ENCODE measurements around the gene STOML1.

STOML1 gene

GRCh38 chr15:73959801-73960200 lies 32.3 kb downstream of the STOML1 start:
- no peak for FAIRE-seq

DNA sequence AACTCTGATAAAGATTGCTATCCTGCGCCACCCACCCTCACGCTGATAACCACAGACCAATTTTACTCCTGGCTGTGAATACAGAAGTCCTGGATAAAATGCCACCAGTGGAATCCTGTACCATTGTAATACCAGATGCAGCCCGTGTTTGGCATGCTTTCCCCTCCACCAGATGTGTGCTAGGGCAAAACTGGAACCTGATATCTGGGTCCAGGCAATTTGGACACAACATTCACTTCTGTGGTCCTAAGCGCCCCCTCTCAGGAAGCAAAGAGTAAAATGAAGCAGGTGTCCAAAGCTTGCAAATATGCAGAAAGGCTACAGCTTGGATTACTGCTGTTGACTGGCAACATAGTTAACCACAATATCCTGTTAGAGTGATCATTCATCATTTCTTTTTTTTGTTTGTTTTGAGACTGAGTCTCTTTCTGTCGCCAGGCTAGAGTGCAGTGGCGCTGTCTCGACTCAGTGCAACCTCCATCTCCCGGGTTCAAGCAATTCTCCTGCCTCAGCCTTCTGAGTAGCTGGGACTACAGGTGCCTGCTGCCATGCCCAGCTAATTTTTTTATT lies 33.0 kb downstream of the STOML1 start:
- no peak for FAIRE-seq

- FAIRE-seq: no peak
These were observed 34.3 kb downstream of the STOML1 start for GRCh38 chr15:73957785-73958184.

- FAIRE-seq: no peak
These were observed 34.8 kb downstream of the STOML1 start for GRCh38 chr15:73957276-73957675.

GRCh38 chr15:73956743-73957135 lies 35.4 kb downstream of the STOML1 start:
- no peak for FAIRE-seq

- FAIRE-seq: no peak
These were observed 36.0 kb downstream of the STOML1 start for GRCh38 chr15:73955861-73956742.

DNA sequence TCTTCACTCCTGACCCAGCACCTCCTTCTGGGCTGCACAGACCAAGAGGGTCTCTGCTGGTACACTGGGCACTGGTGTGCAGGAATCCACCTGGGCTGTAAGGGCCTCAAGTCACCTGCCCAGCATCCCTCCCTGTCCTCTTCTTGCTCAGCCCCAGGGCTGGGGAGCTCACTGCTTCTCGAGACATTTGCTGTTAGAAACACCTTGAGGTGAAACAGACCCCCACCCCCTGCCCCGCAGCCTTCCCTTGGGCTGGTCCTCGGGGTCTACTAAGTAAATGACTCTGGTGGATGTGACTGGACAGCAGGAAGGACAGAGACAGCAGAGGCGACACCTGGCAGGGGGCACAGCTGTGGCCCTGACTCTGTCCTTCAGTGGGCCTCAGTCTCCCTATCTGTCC lies 36.8 kb downstream of the STOML1 start:
- no peak for FAIRE-seq

GRCh38 chr15:73954188-73955145 lies 37.6 kb downstream of the STOML1 start:
- no peak for FAIRE-seq

DNA sequence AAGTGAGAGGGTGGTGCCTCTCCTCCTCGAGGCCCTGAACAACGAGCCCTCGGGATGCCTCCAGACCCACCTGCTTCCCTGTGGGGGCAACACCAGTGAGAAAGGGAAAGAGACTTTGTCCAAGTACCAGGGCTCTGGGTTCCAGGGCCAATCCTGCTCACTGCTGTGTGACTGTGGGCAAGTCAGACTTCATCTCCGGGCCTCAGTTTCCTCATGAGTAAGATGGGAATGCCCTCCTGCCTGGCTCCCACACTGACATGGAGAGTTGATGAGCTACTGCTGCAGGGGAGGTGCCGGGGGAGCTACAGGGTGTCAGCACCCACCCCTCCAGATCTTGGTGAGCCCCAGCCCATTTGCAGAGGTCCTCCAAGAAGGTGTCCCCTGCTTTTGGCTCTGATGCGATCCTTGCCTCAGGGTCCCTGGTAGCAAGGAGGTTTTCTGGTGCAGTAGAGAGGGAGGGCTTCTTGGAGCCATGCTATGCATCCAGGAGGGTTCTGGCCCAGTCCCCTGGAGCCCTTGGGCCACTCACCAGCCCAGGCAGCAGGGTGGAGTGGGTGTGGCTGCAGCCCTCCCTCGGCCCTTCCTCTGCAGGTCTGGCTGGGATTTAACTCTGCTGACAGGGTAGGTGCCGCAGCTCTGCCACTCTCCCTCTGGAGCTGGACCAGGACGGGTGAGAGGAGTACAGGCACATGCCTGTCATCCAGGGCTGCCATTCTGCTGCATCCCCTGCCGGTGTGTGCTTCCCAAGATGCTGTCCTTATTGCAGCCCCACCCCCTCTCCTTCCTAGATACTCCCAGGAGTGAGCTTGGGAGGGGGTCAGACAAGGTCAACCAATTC lies 39.0 kb downstream of the STOML1 start:
- FAIRE-seq: no peak

- no peak for FAIRE-seq
These were observed 39.8 kb downstream of the STOML1 start for GRCh38 chr15:73952171-73952912.

DNA sequence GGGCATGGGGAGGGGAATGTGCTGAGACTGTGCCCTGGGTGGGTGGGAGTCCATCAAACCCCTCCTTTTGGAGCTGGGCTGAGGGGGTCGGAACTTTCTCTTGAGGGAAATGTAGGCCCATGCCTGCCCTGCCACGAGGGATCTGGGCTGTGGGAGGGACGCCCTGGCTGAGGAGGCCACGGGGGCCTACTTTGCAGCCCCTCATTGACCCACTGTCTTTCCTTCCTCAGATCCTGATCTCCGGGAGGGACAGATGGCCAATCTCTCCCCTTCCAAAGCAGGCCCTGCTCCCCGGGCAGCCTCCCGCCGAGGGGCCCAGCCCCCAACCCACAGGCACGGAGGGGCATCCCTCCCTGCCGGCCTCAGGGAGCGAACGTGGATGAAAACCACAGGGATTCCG lies 40.5 kb downstream of the STOML1 start:
- FAIRE-seq: no peak

- FAIRE-seq: no peak
These were observed 41.1 kb downstream of the STOML1 start for GRCh38 chr15:73950831-73951561.

GRCh38 chr15:73950479-73950830 lies 41.6 kb downstream of the STOML1 start:
- no peak for FAIRE-seq

DNA sequence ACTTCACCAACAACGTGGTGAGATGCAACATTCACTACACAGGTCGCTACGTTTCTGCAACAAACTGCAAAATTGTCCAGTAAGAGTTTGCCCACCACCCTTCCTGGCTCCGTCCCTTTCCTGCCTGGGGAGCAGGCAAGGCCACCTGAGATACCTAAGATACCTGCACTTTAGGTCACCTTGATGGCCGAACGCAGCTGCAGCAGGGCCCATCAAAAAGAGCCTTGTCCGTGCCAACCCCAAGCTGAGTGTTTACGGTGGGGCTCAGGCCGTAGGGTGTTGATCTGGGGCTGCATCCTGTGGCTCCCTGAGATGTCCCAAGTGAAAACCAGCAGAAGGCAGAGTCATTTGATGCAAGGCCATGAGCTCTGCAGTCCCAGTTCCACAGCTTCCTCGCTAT lies 42.6 kb downstream of the STOML1 start:
- FAIRE-seq: no peak

- no peak for FAIRE-seq
These were observed 43.1 kb downstream of the STOML1 start for GRCh38 chr15:73948982-73949381.

DNA sequence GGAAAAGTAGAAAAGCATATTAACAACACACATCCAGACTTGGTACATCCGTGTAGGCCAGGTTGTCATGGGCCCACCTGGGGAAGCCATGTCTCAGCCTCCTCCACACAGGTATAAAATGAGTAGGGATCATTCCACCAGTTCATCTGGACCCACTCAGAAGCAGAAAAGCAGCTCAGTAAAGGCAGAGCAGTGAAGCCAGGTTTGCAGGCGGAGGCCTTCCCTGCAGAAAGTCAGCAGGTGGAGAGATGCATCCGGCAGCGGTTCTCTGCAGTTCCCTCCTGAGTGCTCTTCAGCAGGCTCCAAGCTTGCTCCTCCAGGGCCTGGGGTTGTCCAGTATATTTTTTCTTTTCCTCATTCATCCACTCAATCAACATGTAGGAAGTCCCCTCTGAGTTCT lies 43.7 kb downstream of the STOML1 start:
- no peak for FAIRE-seq

GRCh38 chr15:73947651-73948050 lies 44.4 kb downstream of the STOML1 start:
- FAIRE-seq: no peak

- FAIRE-seq: no peak
These were observed 45.2 kb downstream of the STOML1 start for GRCh38 chr15:73946795-73947370.

DNA sequence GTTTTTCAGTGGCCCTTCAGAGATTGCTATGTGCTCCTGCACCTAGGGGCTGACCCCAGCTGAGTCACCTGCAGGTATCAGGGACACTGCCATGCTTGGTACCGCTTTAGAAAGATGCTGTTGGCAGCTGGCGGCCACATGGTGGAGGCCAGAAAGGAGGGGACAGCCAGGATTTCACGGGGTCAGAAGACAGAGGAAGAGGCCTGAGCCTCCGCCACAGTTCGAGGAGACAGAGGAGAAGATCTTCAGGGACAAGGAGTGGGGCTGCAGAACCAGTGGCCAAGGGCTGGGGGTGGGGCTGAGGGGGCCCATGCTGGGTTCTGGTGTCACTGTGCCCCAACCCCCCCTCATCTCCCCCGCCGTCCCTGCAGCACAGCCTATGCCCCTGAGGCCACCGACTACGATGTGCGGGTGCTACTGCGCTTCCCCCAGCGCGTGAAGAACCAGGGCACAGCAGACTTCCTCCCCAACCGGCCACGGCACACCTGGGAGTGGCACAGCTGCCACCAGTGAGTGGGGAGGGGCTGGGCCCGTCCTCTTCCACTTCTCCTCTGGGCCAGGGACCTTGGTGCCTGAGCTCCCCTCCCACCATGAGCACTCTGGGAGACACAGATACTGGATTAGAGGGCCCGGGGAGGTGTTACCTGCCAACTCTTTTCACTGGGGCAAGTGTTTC lies 45.9 kb downstream of the STOML1 start:
- FAIRE-seq: no peak

- no peak for FAIRE-seq
These were observed 47.0 kb downstream of the STOML1 start for GRCh38 chr15:73945130-73945508.

All from A204.1 (cell line).